GM12878 (cell line): ENCODE measurements around the gene ZNF444. TPM values are rescaled to one million over a fixed set of nuclear protein-coding genes. Genes with fewer than 3 reads are reported as not detected.

ENCODE experiments used
- ATAC-seq: fragments of 200-7000 bp; cut with Tn5 transposase; 3 replicates; pipeline ENCODE4 v1.9.1; 2020; ENCODE audit warnings: mild to moderate bottlenecking, moderate library complexity
- BruUV-seq: library from RNA; stranded (reverse); fragments of 400-500 nt; replicated peaks from 2 replicates; lab custom pipeline; 2021; lab: Mats Ljungman, UMichigan
- CTCF ChIA-PET: fragments of 300-600 bp; sonication (Branson Sonifier 250); formaldehyde crosslinking; extraction: SDS; loops from one replicate; lab custom pipeline; 2021; ENCODE audit warnings: inconsistent platforms; lab: Yijun Ruan, JAX
- POLR2A ChIA-PET: fragments of 350-600 bp; formaldehyde crosslinking; extraction: SDS; loops from one replicate; lab custom pipeline; 2021; ENCODE audit warnings: inconsistent platforms; lab: Charles Lee
- RAD21 ChIA-PET: fragments of 300-600 bp; sonication (Branson Sonifier 250); formaldehyde crosslinking; loops from one replicate; lab custom pipeline; 2023; ENCODE audit warnings: antibody characterized with exemption; ENCODE audit not compliant: unreplicated experiment; lab: Charles Lee
- SMC1A ChIA-PET: fragments of 300-600 bp; sonication (Branson Sonifier 250); formaldehyde crosslinking; loops from one replicate; lab custom pipeline; 2023; ENCODE audit not compliant: unreplicated experiment, uncharacterized antibody; lab: Charles Lee
- DNase-seq: peaks from one replicate; pipeline ENCODE4 v3.0.0-alpha.2; 2011; ENCODE audit warnings: low read depth, low spot score
- FAIRE-seq: peaks from 3 replicates; lab custom pipeline; 2011; peaks lifted over from hg19 to GRCh38; lab: Jason Lieb, UNC
- H2AFZ ChIP-seq: 2 replicates; pipeline ENCODE4 v1.6.0; 2011; ENCODE audit warnings: low read depth, low read length, control low read depth; ENCODE audit not compliant: control insufficient read depth
- H3K27ac ChIP-seq: 2 replicates; pipeline ENCODE4 v1.5.1; 2011; ENCODE audit warnings: control low read depth; ENCODE audit not compliant: control insufficient read depth, insufficient read depth
- H3K27me3 ChIP-seq, 2 experiments: replicated peaks in 1 of 2; 2 replicates each; pipeline versions ENCODE4 v1.6.0 to v1.6.1; 2011; ENCODE audit warnings: low read length in 1 of 2; ENCODE audit not compliant: control insufficient read depth in 2 of 2, insufficient read depth in 2 of 2
- H3K36me3 ChIP-seq, 2 experiments: 2 replicates each; pipeline ENCODE4 v1.5.1; 2011; ENCODE audit warnings: low read length in 1 of 2; ENCODE audit not compliant: control insufficient read depth in 2 of 2, insufficient read depth in 2 of 2
- H3K4me1 ChIP-seq: 2 replicates; pipeline ENCODE4 v1.6.1; 2011; ENCODE audit warnings: mild to moderate bottlenecking, low read length, moderate library complexity, mixed read lengths; ENCODE audit not compliant: control insufficient read depth, insufficient read depth
- H3K4me2 ChIP-seq: 2 replicates; pipeline ENCODE4 v1.6.0; 2011; ENCODE audit warnings: control low read depth; ENCODE audit not compliant: control insufficient read depth, insufficient read depth
- H3K4me3 ChIP-seq: fragments of 200-600 bp; sonication (generic); 2 replicates; pipeline ENCODE4 v1.5.1; 2016
- H3K79me2 ChIP-seq: 2 replicates; pipeline ENCODE4 v1.6.0; 2011; ENCODE audit warnings: low read length; ENCODE audit not compliant: control insufficient read depth, insufficient read depth
- H3K9ac ChIP-seq: 2 replicates; pipeline ENCODE4 v1.8.0; 2011; ENCODE audit warnings: low read length, control low read depth, mixed read lengths; ENCODE audit not compliant: control insufficient read depth, insufficient read depth
- H3K9me3 ChIP-seq: replicated peaks from 3 replicates; pipeline ENCODE4 v1.5.1; 2011; ENCODE audit warnings: mild to moderate bottlenecking, low read length; ENCODE audit not compliant: control insufficient read depth, insufficient read depth
- H4K20me1 ChIP-seq: 2 replicates; pipeline ENCODE4 v1.6.0; 2011; ENCODE audit not compliant: control insufficient read depth, insufficient read depth
- CHD2 ChIP-seq: IDR thresholded peaks from 2 replicates; pipeline ENCODE4 v1.6.1; 2011; ENCODE audit warnings: low read depth, low read length, improper control_type of control experiment, borderline replicate concordance
- CHD4 ChIP-seq: fragments of 200-600 bp; sonication (generic); IDR thresholded peaks from 2 replicates; pipeline ENCODE4 v1.6.1; 2016; ENCODE audit warnings: mild to moderate bottlenecking
- FOS ChIP-seq: IDR thresholded peaks from 3 replicates; pipeline ENCODE4 v1.6.1; 2011; ENCODE audit warnings: borderline replicate concordance; ENCODE audit not compliant: insufficient read length; ENCODE audit errors: extremely low read depth
- MTA3 ChIP-seq: IDR thresholded peaks from 2 replicates; pipeline ENCODE4 v1.6.1; 2012; ENCODE audit warnings: low read length, inconsistent platforms, borderline replicate concordance
- PAX8 ChIP-seq: fragments of 450-650 bp; IDR thresholded peaks from 2 replicates; pipeline ENCODE4 v1.6.1; 2017; ENCODE audit warnings: mild to moderate bottlenecking, moderate library complexity
- RBBP5 ChIP-seq: fragments of 200-600 bp; sonication (generic); conservative IDR thresholded peaks from 2 replicates; pipeline ENCODE4 v1.6.1; 2016
- RELB ChIP-seq: fragments of 450-650 bp; IDR thresholded peaks from 2 replicates; pipeline ENCODE4 v1.6.1; 2017; ENCODE audit warnings: low read depth, mild to moderate bottlenecking, moderate library complexity
- SIX5 ChIP-seq: IDR thresholded peaks from 2 replicates; pipeline ENCODE4 v1.6.1; 2011; ENCODE audit warnings: mild to moderate bottlenecking, low read depth, low read length, moderate library complexity; ENCODE audit not compliant: severe bottlenecking
- SMAD1 ChIP-seq: fragments of 450-650 bp; IDR thresholded peaks from 2 replicates; pipeline ENCODE4 v1.6.1; 2018; ENCODE audit warnings: mild to moderate bottlenecking, low read depth; ENCODE audit not compliant: partially characterized antibody
- SUPT20H ChIP-seq: IDR thresholded peaks from 2 replicates; pipeline ENCODE4 v1.6.1; 2011; ENCODE audit warnings: low read depth, mild to moderate bottlenecking, low read length, moderate library complexity, borderline replicate concordance; ENCODE audit not compliant: control insufficient read depth
- SUZ12 ChIP-seq: fragments of 200-600 bp; sonication (generic); IDR thresholded peaks from one replicate; pipeline ENCODE4 v1.6.1; 2018; ENCODE audit warnings: antibody characterized with exemption, mild to moderate bottlenecking; ENCODE audit not compliant: unreplicated experiment
- TARDBP ChIP-seq: IDR thresholded peaks from 2 replicates; pipeline ENCODE4 v1.6.1; 2016; ENCODE audit warnings: borderline replicate concordance
- YBX1 ChIP-seq: fragments of 450-650 bp; IDR thresholded peaks from 2 replicates; pipeline ENCODE4 v1.6.1; 2016; ENCODE audit warnings: antibody characterized with exemption
- ZBTB11 ChIP-seq: fragments of 450-650 bp; formaldehyde crosslinking; IDR thresholded peaks from 2 replicates; pipeline ENCODE4 v1.5.0; 2022; ENCODE audit warnings: mild to moderate bottlenecking, missing genetic modification characterization
- ZNF217 ChIP-seq: fragments of 450-650 bp; IDR thresholded peaks from 2 replicates; pipeline ENCODE4 v1.6.1; 2017; ENCODE audit warnings: antibody characterized with exemption, mild to moderate bottlenecking
- ZNF384 ChIP-seq: IDR thresholded peaks from 2 replicates; pipeline ENCODE4 v1.6.1; 2012; ENCODE audit warnings: low read depth, mild to moderate bottlenecking, low read length, improper control_type of control experiment, borderline replicate concordance
- ZNF687 ChIP-seq: fragments of 450-650 bp; IDR thresholded peaks from 2 replicates; pipeline ENCODE4 v1.6.1; 2017; ENCODE audit warnings: mild to moderate bottlenecking, moderate library complexity
- whole genome bisulfite sequencing: methylation state at CpG from one replicate; pipeline ENCODE4 v1.1.6; 2016; ENCODE audit warnings: low lambda C conversion rate; ENCODE audit not compliant: insufficient replicate concordance, insufficient coverage; ENCODE audit errors: missing lambda C conversion rate; 5-methylcytosine and 5-hydroxymethylcytosine counted together
- in situ Hi-C: fragments of 300-500 bp; cut with MboI; formaldehyde crosslinking; loops from 9 replicates; pipeline ENCODE4 v1.14.3; 2018; ENCODE audit warnings: mixed read lengths
- intact Hi-C: fragments of 100-400 bp; cut with micrococcal nuclease; formaldehyde crosslinking; loops from one replicate; pipeline ENCODE4 v1.14.2; 2022; ENCODE audit not compliant: unreplicated experiment
- polyA plus RNA-seq, 11 experiments: library from polyadenylated mRNA; depleted of rRNA in 4 of 11; unstranded in 6 of 11; stranded (reverse) in 5 of 11; fragments of >200 nt; fragmentation: Nextera tagmentation in 4 of 11; fragmentation: Illumina TruSeq in 1 of 11; extraction: Ambion mirVana in 4 of 11; extraction: Trizol in 1 of 11; gene quantifications; 1 replicate in 1 of 11; 2 replicates in 10 of 11; pipeline versions ENCODE4 v1.2.1 to v1.2.3, GENCODE V29; 2011 to 2016; ENCODE audit warnings: inconsistent platforms in 2 of 11, missing spikeins in 2 of 11, low read depth in 1 of 11
- total RNA-seq, 4 experiments: library from RNA; depleted of rRNA in 3 of 4; stranded (reverse); fragments of >200 nt in 3 of 4; fragmentation: Illumina TruSeq in 1 of 4; extraction: Trizol in 1 of 4; gene quantifications; 2 replicates each; pipeline versions ENCODE4 v1.2.1 to v1.2.3, GENCODE V29; 2013 to 2021

The ZNF444 gene
- total and polyA plus RNA-seq, 10 of the 15 experiments (the other 5 are each of a cell fraction or from before 2014, with no cell fraction given): 0.45 to 28.2 (median 11.6) TPM

- FAIRE-seq (no peak), DNase-seq (no peak)
- H3K4me2 ChIP-seq: no peak overlapping the region
Measured at GRCh38 chr19:56134654-56134921, 6.5 kb upstream of the ZNF444 start.

More at GRCh38 chr19:56134654-56134921, 6.5 kb upstream of the ZNF444 start:
- intact Hi-C loops (no loop called here), in situ Hi-C loops (loop anchor here (25.0 kb wide), 1 partner anchor 1678 kb away; the partner anchor contains the start of gene ZNF552)
- Histone ChIP-seq H3K27ac (no peak overlapping the region), H3K9me3 (no peaks in the 10 kb centered on the region), H2AFZ (no peak overlapping the region), H3K36me3 (no peaks in the 10 kb centered on the region), H3K27me3 (no peaks in the 10 kb centered on the region), H4K20me1 (no peaks in the 10 kb centered on the region), H3K4me3 (no peak overlapping the region), H3K9ac (no peak overlapping the region), H3K79me2 (no peaks in the 10 kb centered on the region), H3K4me1 (peaks cover 9% of the 10 kb centered on the region)
- CTCF ChIA-PET: interaction anchor here (0.6 to 1.4 kb wide), 2 partner anchors 11 to 13 kb away, joined by 3 read pairs; partner anchors contain the start of gene ZNF787
- 66% methylated on average over 5 of the region's 5 CpGs for WGBS
- POLR2A ChIA-PET: interaction anchor here (1.6 kb wide), 1 partner anchor 14 kb away, joined by 7 read pairs; the partner anchor contains the start of gene ZNF787
- SMC1A ChIA-PET: interaction anchor here (0.6 to 1.7 kb wide), 5 partner anchors 8 to 199 kb away, joined by 3 to 9 read pairs (median 3); partner anchors contain the start of gene ZNF787
- RAD21 ChIA-PET: no interaction called here
- ATAC-seq: no peak
- no TSS peak for BruUV-seq
- no peak for TF ChIP-seq ZNF384
- TF ChIP-seq TARDBP: no peak
- no peak for TF ChIP-seq MTA3
- no peak for TF ChIP-seq FOS
- TF ChIP-seq ZNF217: no peak
- no peak for TF ChIP-seq SMAD1
- TF ChIP-seq SUPT20H: no peak
- no peak for TF ChIP-seq SIX5
- TF ChIP-seq SUZ12: no peak
- TF ChIP-seq YBX1: no peak
- no peak for TF ChIP-seq ZNF687
- no peak for TF ChIP-seq RELB
- TF ChIP-seq CHD2: no peak
- no peak for TF ChIP-seq CHD4
- no peak for TF ChIP-seq PAX8
- no peak for TF ChIP-seq RBBP5
- TF ChIP-seq ZBTB11 (CRISPR knock-in tag): no peak
